ENCODE results near the gene AMFR.

DNA sequence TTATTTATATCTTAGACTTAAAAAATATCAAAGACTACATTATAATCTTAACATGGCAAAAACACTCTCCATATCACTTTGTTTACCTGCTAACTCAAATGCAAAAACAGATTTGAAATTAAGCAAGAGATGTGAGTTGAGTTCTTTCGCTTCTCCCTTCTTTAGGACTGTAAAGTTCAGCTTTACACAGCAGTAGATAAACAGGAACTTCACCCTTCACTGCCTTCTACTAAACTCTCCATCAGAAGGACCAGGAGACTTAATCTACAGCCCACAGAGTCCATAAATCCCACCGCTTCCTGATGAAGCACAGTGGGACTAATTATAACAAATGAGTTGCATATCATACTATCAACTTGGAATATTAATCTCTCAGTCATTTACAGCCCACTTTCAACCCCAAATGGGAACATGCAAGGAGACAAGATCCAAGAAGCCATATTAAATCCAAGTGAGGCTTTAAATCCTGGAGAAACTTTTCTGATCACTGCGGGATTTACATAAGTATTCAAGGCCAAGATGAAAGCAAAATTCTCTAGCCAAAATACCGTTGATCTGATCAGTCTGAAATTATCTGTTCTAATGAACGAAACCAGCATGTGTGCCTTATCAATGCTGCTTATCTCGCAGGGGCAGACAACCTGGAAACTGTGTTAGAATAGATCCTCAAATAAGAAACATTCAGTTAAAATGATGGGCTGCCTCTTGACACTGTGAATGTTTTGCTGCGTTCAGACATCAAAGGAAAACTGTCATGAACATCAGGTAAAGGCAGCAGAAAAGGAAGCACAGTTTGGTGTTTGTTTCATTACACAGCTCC lies 1.6 kb downstream of the AMFR start:
- TF ChIP-seq CTCF (IDR thresholded peaks at IDR 0.05) (no peak), MLX (CRISPR knock-in tag; IDR thresholded peaks at IDR 0.05) (no peak), FOXP1 (CRISPR knock-in tag; IDR thresholded peaks at IDR 0.05; ENCODE audit: borderline replicate concordance) (no peak), ZBTB43 (CRISPR knock-in tag; IDR thresholded peaks at IDR 0.05) (no peak), SMAD4 (CRISPR knock-in tag; IDR thresholded peaks at IDR 0.05) (no peak), SP1 (CRISPR knock-in tag; conservative IDR thresholded peaks at IDR 0.05) (no peak), ATF6 (CRISPR knock-in tag; IDR thresholded peaks at IDR 0.05) (no peak), E2F1 (CRISPR knock-in tag; IDR thresholded peaks at IDR 0.05) (no peak), CREM (CRISPR knock-in tag; IDR thresholded peaks at IDR 0.05) (no peak), FOXJ3 (CRISPR knock-in tag; IDR thresholded peaks at IDR 0.05; ENCODE audit: borderline replicate concordance) (no peak)
- TF ChIP-seq, protein P1, sequence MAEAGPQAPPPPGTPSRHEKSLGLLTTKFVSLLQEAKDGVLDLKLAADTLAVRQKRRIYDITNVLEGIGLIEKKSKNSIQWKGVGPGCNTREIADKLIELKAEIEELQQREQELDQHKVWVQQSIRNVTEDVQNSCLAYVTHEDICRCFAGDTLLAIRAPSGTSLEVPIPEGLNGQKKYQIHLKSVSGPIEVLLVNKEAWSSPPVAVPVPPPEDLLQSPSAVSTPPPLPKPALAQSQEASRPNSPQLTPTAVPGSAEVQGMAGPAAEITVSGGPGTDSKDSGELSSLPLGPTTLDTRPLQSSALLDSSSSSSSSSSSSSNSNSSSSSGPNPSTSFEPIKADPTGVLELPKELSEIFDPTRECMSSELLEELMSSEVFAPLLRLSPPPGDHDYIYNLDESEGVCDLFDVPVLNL (CRISPR knock-in tag; IDR thresholded peaks at IDR 0.05; ENCODE audit: borderline replicate concordance, low read depth): no peak
- TF ChIP-seq, protein P2, sequence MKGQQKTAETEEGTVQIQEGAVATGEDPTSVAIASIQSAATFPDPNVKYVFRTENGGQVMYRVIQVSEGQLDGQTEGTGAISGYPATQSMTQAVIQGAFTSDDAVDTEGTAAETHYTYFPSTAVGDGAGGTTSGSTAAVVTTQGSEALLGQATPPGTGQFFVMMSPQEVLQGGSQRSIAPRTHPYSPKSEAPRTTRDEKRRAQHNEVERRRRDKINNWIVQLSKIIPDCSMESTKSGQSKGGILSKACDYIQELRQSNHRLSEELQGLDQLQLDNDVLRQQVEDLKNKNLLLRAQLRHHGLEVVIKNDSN (CRISPR knock-in tag; IDR thresholded peaks at IDR 0.05): no peak
- TF ChIP-seq, protein P3, sequence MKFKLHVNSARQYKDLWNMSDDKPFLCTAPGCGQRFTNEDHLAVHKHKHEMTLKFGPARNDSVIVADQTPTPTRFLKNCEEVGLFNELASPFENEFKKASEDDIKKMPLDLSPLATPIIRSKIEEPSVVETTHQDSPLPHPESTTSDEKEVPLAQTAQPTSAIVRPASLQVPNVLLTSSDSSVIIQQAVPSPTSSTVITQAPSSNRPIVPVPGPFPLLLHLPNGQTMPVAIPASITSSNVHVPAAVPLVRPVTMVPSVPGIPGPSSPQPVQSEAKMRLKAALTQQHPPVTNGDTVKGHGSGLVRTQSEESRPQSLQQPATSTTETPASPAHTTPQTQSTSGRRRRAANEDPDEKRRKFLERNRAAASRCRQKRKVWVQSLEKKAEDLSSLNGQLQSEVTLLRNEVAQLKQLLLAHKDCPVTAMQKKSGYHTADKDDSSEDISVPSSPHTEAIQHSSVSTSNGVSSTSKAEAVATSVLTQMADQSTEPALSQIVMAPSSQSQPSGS (CRISPR knock-in tag; IDR thresholded peaks at IDR 0.05; ENCODE audit: borderline replicate concordance, low read depth): no peak
- TF ChIP-seq, protein P4, sequence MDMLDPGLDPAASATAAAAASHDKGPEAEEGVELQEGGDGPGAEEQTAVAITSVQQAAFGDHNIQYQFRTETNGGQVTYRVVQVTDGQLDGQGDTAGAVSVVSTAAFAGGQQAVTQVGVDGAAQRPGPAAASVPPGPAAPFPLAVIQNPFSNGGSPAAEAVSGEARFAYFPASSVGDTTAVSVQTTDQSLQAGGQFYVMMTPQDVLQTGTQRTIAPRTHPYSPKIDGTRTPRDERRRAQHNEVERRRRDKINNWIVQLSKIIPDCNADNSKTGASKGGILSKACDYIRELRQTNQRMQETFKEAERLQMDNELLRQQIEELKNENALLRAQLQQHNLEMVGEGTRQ (CRISPR knock-in tag; IDR thresholded peaks at IDR 0.05): no peak

Measured in WTC11 (cell line).